NCI-H82 treated with DMSO at 0.1 percent for 48 hours (cell line): ENCODE data around the gene C1QL4.
"Not testable (repeated sequence)": the region's sequence is repeated elsewhere in the genome, so short reads cannot be mapped to it uniquely, and the experiment has no call there.

ENCODE experiments used
- DNase-seq: peaks from one replicate; lab custom pipeline; 2025; ENCODE audit not compliant: unreplicated experiment; lab: John Stamatoyannopoulos, UW

The C1QL4 gene

DNA sequence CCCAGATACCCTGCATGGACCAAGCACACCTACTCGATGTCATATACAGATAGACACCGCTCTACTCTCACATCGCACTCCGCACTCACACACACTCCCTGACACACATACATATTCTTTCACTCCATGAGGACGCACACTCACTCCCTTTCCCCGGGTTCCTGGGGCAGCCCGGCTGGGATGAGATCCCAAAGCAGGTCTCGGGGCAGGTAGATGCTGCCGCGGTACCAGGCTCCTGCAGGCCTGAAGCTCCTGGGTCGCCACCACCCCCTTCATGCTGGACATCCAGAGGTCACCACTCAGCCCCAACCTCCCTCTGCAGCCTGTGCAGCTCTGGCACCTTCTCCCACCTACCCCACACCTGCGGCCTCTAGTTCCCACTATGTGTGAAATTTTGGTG lies 2.3 kb downstream of the C1QL4 start:
- no peak for DNase-seq

GRCh38 chr12:49334226-49334625 lies 2.8 kb downstream of the C1QL4 start:
- no peak for DNase-seq

DNA sequence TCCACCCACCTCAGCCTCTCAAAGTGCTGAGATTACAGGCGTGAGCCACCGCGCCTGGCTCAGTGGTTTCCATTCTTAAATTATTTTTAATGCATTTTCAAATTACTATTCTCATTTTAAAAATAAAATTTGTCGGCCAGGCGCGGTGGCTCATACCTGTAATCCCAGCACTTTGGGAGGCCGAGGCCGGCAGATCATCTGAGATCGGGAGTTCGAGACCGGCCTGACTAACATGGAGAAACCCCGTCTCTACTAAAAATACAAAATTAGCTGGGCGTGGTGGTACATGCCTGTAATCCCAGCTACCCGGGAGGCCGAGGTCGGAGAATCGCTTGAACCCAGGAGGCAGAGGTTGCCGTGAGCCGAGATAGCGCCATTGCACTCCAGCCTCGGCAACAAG lies 3.2 kb downstream of the C1QL4 start:
- not testable (repeated sequence) for DNase-seq

- no peak for DNase-seq
Observed at GRCh38 chr12:49332891-49333371, 4.1 kb downstream of the C1QL4 start.

- no peak for DNase-seq
Observed at GRCh38 chr12:49332441-49332861, 4.5 kb downstream of the C1QL4 start.

DNA sequence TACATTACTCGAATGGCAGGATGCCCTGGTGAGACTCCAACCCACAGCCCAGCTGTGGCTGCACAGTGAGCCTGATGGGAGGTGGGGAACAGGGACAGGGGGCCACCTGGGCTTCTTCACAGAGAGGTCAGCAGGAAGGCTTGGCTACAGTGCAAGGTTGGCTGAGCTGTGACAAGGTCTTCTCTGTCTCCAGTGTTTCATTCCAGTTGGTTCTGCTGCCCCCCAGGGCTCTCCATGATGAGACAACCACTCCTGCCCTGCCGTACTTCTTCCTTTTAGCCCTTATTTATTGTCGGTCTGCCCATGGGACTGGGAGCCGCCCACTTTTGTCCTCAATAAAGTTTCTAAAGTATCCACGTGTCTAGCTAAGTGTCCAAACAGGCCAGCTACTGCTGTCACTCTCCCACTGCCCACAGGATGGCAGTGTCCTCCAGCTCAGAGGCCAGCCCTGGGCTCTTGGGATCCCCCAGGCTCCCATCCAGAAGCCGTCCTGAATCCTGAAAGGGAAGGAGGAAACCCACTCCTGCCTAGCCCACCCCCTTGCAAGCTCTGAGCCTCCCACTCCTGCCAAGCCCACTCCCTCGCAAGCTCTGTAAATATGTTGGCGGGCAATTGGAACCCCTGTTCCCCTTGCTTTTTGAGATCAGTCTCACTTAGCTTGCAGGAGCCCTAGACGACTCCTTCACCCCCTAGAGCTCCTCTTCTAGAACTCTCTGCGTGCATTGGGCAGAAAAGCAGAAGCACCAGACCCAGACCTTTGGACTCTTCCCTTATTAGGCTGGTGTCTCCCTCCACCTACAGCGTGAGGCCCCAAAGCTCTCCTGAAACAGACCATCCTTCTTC lies 5.4 kb downstream of the C1QL4 start:
- DNase-seq, result no peak

- no peak for DNase-seq
Observed at GRCh38 chr12:49330631-49331379, 6.2 kb downstream of the C1QL4 start.

DNA sequence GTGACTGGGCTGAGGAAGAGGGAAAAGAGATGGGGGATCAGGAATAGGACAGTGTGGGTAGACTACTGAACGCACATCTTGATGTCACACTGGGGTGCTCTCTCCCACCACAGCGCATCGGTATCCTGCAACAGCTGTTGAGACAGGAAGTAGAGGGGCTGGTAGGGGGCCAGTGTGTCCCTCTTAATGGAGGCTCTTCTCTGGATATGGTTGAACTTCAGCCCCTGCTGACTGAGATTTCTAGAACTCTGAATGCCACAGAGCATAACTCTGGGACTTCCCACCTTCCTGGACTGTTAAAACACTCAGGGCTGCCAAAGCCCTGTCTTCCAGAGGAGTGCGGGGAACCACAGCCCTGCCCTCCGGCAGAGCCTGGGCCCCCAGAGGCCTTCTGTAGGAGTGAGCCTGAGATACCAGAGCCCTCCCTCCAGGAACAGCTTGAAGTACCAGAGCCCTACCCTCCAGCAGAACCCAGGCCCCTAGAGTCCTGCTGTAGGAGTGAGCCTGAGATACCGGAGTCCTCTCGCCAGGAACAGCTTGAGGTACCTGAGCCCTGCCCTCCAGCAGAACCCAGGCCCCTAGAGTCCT lies 6.9 kb downstream of the C1QL4 start:
- DNase-seq, result no peak

DNA sequence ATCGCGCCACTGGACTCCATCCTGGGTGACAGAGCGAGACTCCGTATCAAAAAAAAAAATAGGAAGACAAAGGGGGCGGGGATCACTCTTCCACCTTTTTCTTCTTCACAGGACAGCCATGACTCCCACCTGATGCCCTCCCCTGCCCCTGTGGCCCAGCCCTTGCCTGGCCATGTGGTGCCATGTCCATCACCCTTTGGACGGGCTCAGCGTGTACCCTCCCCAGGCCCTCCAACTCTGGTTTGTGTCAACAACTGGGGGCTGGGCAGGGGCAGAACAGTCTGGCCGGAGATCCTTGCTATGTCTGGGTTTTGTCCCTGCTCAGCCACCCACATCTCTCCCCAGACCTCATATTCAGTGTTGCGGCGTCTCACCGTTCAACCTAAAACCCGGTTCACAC lies 8.2 kb downstream of the C1QL4 start:
- no peak for DNase-seq

DNA sequence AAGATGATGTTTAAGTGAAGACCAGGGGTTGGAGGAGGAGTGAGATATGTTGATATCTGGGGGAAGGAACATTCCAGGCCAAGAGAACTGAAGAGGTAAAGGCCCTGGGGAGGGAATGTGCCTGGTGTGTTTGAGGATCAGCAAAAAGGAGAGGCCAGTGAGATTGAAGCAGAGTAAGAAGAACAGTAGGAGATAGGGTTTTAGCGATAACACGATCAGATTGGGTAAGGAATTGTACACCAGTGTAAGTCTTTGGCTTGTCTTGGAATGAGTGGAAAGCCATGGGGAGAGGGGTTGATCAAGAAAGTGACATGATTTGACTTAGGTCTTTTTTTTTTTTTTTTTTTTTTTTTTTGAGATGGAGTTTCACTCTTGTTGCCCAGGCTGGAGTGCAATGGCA lies 9.1 kb downstream of the C1QL4 start:
- no peak for DNase-seq

DNA sequence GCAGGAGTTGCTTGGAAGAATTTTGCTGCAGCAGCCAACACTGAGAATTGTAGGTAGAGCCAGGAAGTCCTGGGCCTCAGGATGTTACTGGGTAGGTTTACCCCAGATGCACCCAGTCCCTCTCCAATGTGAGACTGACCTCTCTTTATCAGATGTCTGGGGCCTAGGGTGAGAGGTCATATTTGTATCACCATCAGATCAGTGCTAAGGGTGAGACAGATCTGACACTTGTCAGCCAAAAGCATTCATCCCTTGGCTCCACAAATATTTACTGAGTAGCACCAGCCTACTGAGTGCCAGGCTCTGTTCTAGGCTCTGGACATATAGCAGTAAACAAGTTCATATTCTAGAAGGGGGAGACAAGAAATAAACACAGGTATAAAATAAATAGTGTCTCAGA lies 9.6 kb downstream of the C1QL4 start:
- no peak for DNase-seq

- no peak for DNase-seq
Observed at GRCh38 chr12:49325606-49326005, 11.4 kb downstream of the C1QL4 start.

DNA sequence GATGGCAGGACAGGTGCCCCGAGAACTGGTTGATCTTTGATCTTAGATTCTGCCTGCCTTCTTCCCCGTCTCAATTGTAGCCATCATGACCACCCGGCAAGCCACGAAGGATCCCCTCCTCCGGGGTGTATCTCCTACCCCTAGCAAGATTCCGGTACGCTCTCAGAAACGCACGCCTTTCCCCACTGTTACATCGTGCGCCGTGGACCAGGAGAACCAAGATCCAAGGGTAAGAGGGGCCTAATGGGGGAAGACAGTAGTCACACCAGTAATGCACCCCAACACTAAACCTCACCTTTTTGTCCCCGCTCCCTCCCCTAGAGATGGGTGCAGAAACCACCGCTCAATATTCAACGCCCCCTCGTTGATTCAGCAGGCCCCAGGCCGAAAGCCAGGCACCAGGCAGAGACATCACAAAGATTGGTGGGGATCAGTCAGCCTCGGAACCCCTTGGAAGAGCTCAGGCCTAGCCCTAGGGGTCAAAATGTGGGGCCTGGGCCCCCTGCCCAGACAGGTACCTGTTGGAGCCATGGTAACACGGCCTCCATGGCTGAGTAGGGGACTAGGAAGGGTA lies 13.4 kb downstream of the C1QL4 start:
- no peak for DNase-seq

GRCh38 chr12:49322708-49323523 lies 14.1 kb downstream of the C1QL4 start, which contains the start of gene TROAP:
TROAP (plus strand) TSS chr12:49323255; CDS start chr12:49323609, 354 bp downstream.
- peak; percentile 97 for DNase-seq

DNA sequence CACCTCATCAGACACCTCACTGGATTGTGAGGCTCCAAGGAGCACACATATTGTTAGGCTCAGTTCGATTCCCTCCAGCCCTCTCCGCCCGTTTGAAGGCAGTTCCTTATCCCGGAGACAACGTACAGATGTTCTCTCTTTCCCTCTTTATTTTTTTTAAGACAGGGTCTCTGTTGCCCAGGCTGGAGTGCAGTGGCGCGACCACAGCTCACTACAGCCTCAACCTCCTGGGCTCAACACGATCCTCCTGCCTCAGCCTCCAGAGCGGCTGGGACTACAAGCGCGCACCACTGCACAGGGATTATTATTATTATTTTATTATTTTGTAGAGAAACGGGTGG lies 14.7 kb downstream of the C1QL4 start:
- DNase-seq, result no peak

DNA sequence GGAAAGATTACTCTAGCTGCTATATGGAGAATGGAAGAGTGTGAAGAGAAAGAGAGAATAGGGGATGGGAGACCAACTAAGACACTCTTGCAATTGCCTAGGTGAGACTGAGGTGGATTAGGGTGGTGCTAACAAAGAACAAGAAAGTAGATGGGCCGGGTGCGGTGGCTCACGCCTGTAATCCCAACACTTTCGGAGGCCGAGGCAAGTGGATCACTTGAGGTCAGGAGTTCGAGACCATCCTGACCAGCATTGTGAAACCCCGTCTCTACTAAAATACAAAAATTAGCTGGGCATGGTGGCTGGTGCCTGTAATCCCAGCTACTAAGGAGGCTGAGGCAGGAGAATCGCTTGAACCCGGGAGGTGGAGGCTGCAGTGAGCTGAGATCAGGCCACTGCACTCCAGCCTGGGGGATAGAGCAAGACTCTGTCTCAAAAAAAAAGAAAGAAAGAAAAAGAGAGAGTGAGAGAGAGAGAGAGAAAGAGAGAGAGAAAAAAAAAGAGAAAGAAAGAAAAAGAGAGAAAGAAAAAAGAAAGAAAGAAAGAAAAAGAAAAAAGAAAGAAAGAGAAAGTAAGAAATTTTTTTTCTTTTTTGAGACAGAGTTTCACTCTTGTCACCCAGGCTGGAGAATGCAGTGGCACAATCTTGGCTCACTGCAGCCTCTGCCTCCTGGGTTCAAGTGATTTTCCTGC lies 16.4 kb downstream of the C1QL4 start:
- DNase-seq, result not testable (repeated sequence)

DNA sequence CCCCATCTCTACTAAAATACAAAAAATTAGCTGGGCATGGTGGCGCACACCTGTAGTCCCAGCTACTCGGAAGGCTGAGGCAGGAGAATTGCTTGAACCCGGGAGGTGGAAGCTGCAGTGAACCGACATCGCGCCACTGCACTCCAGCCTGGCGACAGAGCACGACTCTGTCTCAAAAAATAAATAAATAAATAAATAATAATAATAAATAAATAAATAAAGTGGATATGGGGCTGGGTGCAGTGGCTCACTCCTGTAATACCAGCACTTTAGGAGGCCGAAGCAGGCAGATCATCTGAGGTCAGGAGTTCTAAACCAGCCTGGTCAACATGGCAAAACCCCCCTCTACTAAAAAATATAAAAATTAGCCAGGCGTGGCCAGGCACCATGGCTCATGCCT lies 19.9 kb downstream of the C1QL4 start:
- DNase-seq, result not testable (repeated sequence)

DNA sequence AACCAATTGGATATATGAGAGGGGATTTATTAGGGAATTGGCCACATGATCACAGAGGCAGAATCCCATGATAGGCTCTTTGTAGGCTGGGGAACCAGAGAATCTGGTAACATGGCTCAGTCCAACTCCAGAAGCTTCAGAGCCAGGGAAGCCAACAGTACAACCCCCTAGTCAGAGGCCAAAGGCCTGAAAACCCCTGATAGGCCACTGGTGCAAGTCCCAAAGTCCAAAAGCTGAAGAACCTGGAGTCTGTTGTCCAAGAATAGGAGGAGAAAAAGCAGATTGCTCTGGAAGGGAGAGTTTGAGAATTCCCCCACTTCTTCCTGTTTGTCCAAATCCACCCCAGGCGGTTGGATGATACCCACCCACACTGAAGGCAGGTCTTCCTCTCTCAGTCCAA lies 22.2 kb downstream of the C1QL4 start:
- DNase-seq, result no peak

DNA sequence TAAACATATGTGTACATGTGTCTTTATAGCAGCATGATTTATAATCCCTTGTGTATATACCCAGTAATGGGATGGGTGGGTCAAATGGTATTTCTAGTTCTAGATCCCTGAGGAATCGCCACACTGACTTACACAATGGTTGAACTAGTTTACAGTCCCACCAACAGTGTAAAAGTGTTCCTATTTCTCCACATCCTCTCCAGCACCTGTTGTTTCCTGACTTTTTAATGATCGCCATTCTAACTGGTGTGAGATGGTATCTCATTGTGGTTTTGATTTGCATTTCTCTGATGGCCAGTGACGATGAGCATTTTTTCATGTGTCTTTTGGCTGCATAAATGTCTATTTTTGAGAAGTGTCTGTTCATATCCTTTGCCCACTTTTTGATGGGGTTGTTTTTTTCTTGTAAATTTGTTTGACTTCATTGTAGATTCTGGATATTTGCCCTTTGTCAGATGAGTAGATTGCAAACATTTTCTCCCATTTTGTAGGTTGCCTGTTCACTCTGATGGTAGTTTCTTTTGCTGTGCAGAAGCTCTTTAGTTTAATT lies 26.5 kb downstream of the C1QL4 start:
- not testable (repeated sequence) for DNase-seq

DNA sequence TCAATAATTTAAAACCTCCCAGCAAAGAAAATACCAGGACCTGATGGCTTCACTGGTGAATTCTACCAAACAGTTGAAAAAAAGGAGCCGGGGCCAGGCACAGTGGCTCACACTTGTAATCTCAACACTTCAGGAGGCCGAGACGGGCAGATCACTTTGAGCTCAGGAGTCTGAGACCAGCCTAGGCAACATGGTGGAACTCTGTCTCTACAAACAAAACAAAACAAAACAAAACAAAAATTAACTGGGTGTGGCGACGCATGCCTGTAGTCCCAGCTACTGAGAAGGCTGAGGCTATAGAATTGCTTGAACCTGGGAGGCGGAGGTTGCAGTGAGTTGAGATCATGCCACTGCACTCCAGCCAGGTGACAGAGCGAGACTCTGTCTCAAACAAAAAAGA lies 27.6 kb downstream of the C1QL4 start:
- DNase-seq, result no peak
